Regular cardiac myocyte (primary cell): ENCODE measurements around the gene SLC44A5. TPM values are rescaled to one million over a fixed set of nuclear protein-coding genes. Genes with fewer than 3 reads are reported as not detected.

Experiments used
- total RNA-seq: library from RNA; depleted of rRNA; stranded (reverse); fragments of >200 nt; gene quantifications from 2 replicates; pipeline ENCODE4 v1.2.3, GENCODE V29; 2014

The SLC44A5 gene
- total RNA-seq: 0.38 and 0.56 TPM in 2 replicates

DNA sequence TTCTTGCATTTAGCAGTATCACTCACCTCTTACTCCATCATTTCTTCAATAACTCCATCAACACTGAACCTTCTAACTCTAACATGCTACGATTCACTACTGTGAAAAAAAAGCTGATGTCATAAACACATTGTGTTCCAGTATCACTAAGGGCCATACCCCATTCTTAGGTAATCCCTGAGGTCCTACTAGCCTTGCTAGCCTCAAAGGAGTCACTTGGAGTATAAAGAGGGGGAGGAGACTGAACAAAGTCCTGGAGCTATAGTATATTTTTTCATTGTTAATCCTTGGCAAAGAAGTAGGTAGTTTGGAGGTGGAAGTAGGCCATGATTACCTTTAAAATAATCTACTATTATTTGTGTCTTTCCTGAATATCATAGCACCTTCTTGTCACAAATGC is at the start of gene SLC44A5:
Gene SLC44A5, minus strand, starts transcription at position 101 of the 400 bp plus-strand sequence. CDS start 69,667 bp downstream, outside the sequence.

Other genes with a start within 250 kb of the SLC44A5 start
- 19.2 and 39.5 TPM in 2 replicates for gene ACADM, start 113.6 kb upstream of the SLC44A5 start, total RNA-seq
- 110 and 127 TPM in 2 replicates for gene RABGGTB, start 175.1 kb upstream of the SLC44A5 start, total RNA-seq
- gene MSH4, start 185.8 kb upstream of the SLC44A5 start, total RNA-seq: 0.38 and 1.4 TPM in 2 replicates